GM23248 (cell line): ENCODE data around the gene ZFX. TPM values are rescaled to one million over a fixed set of nuclear protein-coding genes. Genes with fewer than 3 reads are reported as not detected.

Experiments used
- DNase-seq: peaks from one replicate; pipeline ENCODE4 v3.0.0-alpha.2; 2015
- H2AFZ ChIP-seq: fragments of 200-600 bp; sonication (generic); 2 replicates; pipeline ENCODE4 v1.6.1; 2016; ENCODE audit warnings: antibody characterized with exemption
- H3F3A ChIP-seq: fragments of 200-600 bp; sonication (generic); 2 replicates; pipeline ENCODE4 v1.6.1; 2016; ENCODE audit warnings: mild to moderate bottlenecking, antibody characterized with exemption, mixed run types; ENCODE audit not compliant: insufficient read depth
- H3K27ac ChIP-seq: fragments of 200-600 bp; sonication (generic); 2 replicates; pipeline ENCODE4 v1.5.1; 2016; ENCODE audit warnings: mild to moderate bottlenecking
- H3K27me3 ChIP-seq: fragments of 200-600 bp; sonication (generic); replicated peaks from 2 replicates; pipeline ENCODE4 v1.6.1; 2016; ENCODE audit warnings: mild to moderate bottlenecking; ENCODE audit not compliant: insufficient read depth
- H3K36me3 ChIP-seq: fragments of 200-600 bp; sonication (generic); 2 replicates; pipeline ENCODE4 v1.6.1; 2016; ENCODE audit warnings: low read depth, mild to moderate bottlenecking
- H3K4me1 ChIP-seq: fragments of 200-600 bp; sonication (generic); 2 replicates; pipeline ENCODE4 v1.6.1; 2016; ENCODE audit warnings: mild to moderate bottlenecking; ENCODE audit not compliant: insufficient read depth
- H3K4me2 ChIP-seq: fragments of 200-600 bp; sonication (generic); one replicate; pipeline ENCODE4 v1.6.1; 2016; ENCODE audit warnings: mild to moderate bottlenecking; ENCODE audit not compliant: unreplicated experiment
- H3K4me3 ChIP-seq: fragments of 200-600 bp; sonication (generic); 2 replicates; pipeline ENCODE4 v1.5.1; 2016; ENCODE audit warnings: mild to moderate bottlenecking
- H3K79me2 ChIP-seq: fragments of 200-600 bp; sonication (generic); 2 replicates; pipeline ENCODE4 v1.6.1; 2016; ENCODE audit warnings: mild to moderate bottlenecking; ENCODE audit not compliant: insufficient read depth
- H3K9ac ChIP-seq: fragments of 200-600 bp; sonication (generic); 2 replicates; pipeline ENCODE4 v1.6.1; 2016; ENCODE audit warnings: mild to moderate bottlenecking
- H3K9me2 ChIP-seq: fragments of 200-600 bp; sonication (generic); 2 replicates; pipeline ENCODE4 v1.6.1; 2016; ENCODE audit warnings: mixed run types, mild to moderate bottlenecking, moderate library complexity; ENCODE audit not compliant: insufficient read depth
- H3K9me3 ChIP-seq: fragments of 200-600 bp; sonication (generic); one replicate; pipeline ENCODE4 v1.6.1; 2017; ENCODE audit warnings: low read depth
- H4K20me1 ChIP-seq: fragments of 200-600 bp; sonication (generic); 2 replicates; pipeline ENCODE4 v1.6.0; 2016; ENCODE audit not compliant: insufficient read depth
- EZH2 ChIP-seq: fragments of 200-600 bp; sonication (generic); IDR thresholded peaks from 2 replicates; pipeline ENCODE4 v1.6.1; 2018; ENCODE audit warnings: antibody characterized with exemption, mild to moderate bottlenecking; ENCODE audit not compliant: insufficient read depth, poor library complexity, severe bottlenecking
- EZH2phosphoT487 ChIP-seq: fragments of 200-600 bp; sonication (generic); IDR thresholded peaks from 2 replicates; pipeline ENCODE4 v1.6.1; 2018; ENCODE audit warnings: antibody characterized with exemption, moderate library complexity, mild to moderate bottlenecking, low read depth; ENCODE audit not compliant: insufficient read depth
- WGBS, 2 experiments: methylation state at CpG; one replicate each; pipeline ENCODE4 v1.1.6; 2015 to 2017; ENCODE audit warnings: low lambda C conversion rate in 2 of 2, low coverage in 1 of 2; ENCODE audit errors: missing lambda C conversion rate in 2 of 2; 5-methylcytosine and 5-hydroxymethylcytosine counted together
- in situ Hi-C: fragments of 300-500 bp; cut with MboI; formaldehyde crosslinking; loops from 2 replicates; pipeline ENCODE4 v1.15.0; 2020
- polyA plus RNA-seq: library from polyadenylated mRNA; unstranded; fragments of >200 nt; fragmentation: Nextera tagmentation; extraction: Ambion mirVana; gene quantifications from 2 replicates; pipeline ENCODE4 v1.2.1, GENCODE V29; 2016
- total RNA-seq: library from RNA; depleted of rRNA; stranded (reverse); fragments of >200 nt; shearing (Covaris generic); gene quantifications from 2 replicates; pipeline ENCODE4 v1.2.3, GENCODE V29; 2014

Gene ZFX
- total and polyA plus RNA-seq, 2 experiments from 2014 or later, result 19.6 to 24.1 TPM

- in situ Hi-C loops, result no loop called here
- peaks cover 33% of the 10 kb centered on the region for H3K4me1 ChIP-seq
- no peak for DNase-seq
- H3K4me2 ChIP-seq, result peak overlapping the region; percentile 60
- no peaks in the 10 kb centered on the region; the same call in 1 of the 2 replicates for H4K20me1 ChIP-seq
- H3K4me3 ChIP-seq, result no peak overlapping the region
- H3K9me2 ChIP-seq, result no peaks in the 10 kb centered on the region
- no peaks in the 10 kb centered on the region for H3K9me3 ChIP-seq
- H3K27me3 ChIP-seq, result no peaks in the 10 kb centered on the region
- no peak overlapping the region for H2AFZ ChIP-seq
- H3K79me2 ChIP-seq, result peaks cover 90% of the 10 kb centered on the region
- peak overlapping the region; percentile 70 for H3K27ac ChIP-seq
- TF ChIP-seq EZH2 (no peak), EZH2phosphoT487 (no peak)
- WGBS, 2 experiments, result 100% methylated on average over 1 of the region's 1 CpG
- peak overlapping the region; percentile 48 for H3K9ac ChIP-seq
- H3K36me3 ChIP-seq, result peaks cover 6% of the 10 kb centered on the region; the same call in 1 of the 2 replicates
- peaks cover 25% of the 10 kb centered on the region for H3F3A ChIP-seq
Observed at GRCh38 chrX:24204958-24205357, 55.4 kb downstream of the ZFX start.

GRCh38 chrX:24207826-24208225, 58.3 kb downstream of the ZFX start:
- H3K9me3 ChIP-seq, result no peaks in the 10 kb centered on the region
- H3K79me2 ChIP-seq, result peaks cover 80% of the 10 kb centered on the region
- TF ChIP-seq EZH2 (no peak), EZH2phosphoT487 (no peak)
- peaks cover 30% of the 10 kb centered on the region for H3K4me1 ChIP-seq
- no peaks in the 10 kb centered on the region for H3K9me2 ChIP-seq
- H3K9ac ChIP-seq, result no peak overlapping the region
- in situ Hi-C loops, result no loop called here
- no peaks in the 10 kb centered on the region; the same call in 1 of the 2 replicates for H4K20me1 ChIP-seq
- H3K4me2 ChIP-seq, result peak overlapping the region; percentile 48
- peak; percentile 31 for DNase-seq
- H3F3A ChIP-seq, result peaks cover 25% of the 10 kb centered on the region
- H3K36me3 ChIP-seq, result peaks cover 24% of the 10 kb centered on the region
- no peaks in the 10 kb centered on the region for H3K27me3 ChIP-seq
- 5 to 8% methylated on average over 2 of the region's 2 CpGs for WGBS, 2 experiments
- H3K4me3 ChIP-seq, result no peak overlapping the region
- peak overlapping the region; percentile 12; the same call in 1 of the 2 replicates for H3K27ac ChIP-seq
- H2AFZ ChIP-seq, result no peak overlapping the region

DNA sequence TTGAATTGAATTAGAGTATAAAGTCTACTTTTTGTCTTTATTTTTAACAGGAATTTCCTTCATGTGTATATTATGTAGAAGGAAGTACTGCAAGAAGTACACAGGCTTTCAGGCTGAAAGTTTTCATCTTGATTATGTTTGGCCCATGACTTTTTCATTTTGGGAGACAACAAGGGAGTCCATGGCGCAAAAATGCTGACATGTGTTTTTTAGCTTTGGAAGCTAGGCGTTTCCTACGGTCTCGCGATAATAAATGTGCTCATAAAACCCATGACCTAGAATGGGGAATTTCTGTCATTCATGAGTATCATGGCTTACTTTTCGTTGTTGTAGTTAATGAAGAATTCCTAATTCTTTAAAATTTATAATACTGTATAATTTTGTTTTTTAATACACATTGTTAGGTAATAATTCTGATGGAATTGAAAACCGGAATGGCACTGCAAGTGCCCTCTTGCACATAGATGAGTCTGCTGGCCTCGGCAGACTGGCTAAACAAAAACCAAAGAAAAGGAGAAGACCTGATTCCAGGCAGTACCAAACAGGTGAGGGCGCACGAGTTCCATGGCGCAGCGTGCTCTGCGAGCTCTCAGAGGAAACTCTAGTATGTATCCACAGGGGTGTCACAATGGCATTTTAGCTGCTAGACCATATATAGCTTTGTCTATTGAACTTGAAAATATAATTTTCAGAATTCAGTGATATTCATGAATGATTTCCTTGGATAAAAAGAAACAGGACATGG, 59.1 kb downstream of the ZFX start:
- Histone ChIP-seq H3K9ac (no peak overlapping the region), H3K4me2 (no peak overlapping the region), H3K36me3 (peaks cover 24% of the 10 kb centered on the region), H4K20me1 (no peaks in the 10 kb centered on the region; the same call in 1 of the 2 replicates), H3K4me1 (peaks cover 28% of the 10 kb centered on the region), H3K27me3 (no peaks in the 10 kb centered on the region), H3K27ac (no peak overlapping the region), H2AFZ (no peak overlapping the region), H3F3A (peaks cover 25% of the 10 kb centered on the region), H3K79me2 (peaks cover 80% of the 10 kb centered on the region), H3K9me2 (no peaks in the 10 kb centered on the region), H3K9me3 (no peaks in the 10 kb centered on the region), H3K4me3 (no peak overlapping the region)
- no peak for DNase-seq
- in situ Hi-C loops, result no loop called here
- 98% methylated on average over 13 of the region's 13 CpGs for WGBS, 2 experiments
- TF ChIP-seq EZH2phosphoT487 (no peak), EZH2 (no peak)

- TF ChIP-seq EZH2 (no peak), EZH2phosphoT487 (no peak)
- peaks cover 16% of the 10 kb centered on the region for H3F3A ChIP-seq
- in situ Hi-C loops, result no loop called here
- H3K4me1 ChIP-seq, result peaks cover 14% of the 10 kb centered on the region
- WGBS, 2 experiments, result 97 to 100% methylated on average over 5 to 6 of the region's 6 CpGs
- H3K4me3 ChIP-seq, result no peak overlapping the region
- H3K9me2 ChIP-seq, result no peaks in the 10 kb centered on the region
- DNase-seq, result no peak
- peaks cover 24% of the 10 kb centered on the region for H3K36me3 ChIP-seq
- H4K20me1 ChIP-seq, result no peaks in the 10 kb centered on the region; the same call in 1 of the 2 replicates
- no peak overlapping the region for H3K4me2 ChIP-seq
- H3K9ac ChIP-seq, result no peak overlapping the region
- no peaks in the 10 kb centered on the region for H3K27me3 ChIP-seq
- H3K9me3 ChIP-seq, result no peaks in the 10 kb centered on the region
- H3K27ac ChIP-seq, result no peak overlapping the region
- H3K79me2 ChIP-seq, result peaks cover 71% of the 10 kb centered on the region
- H2AFZ ChIP-seq, result no peak overlapping the region
Observed at GRCh38 chrX:24210190-24210589, 60.7 kb downstream of the ZFX start.
